ENCODE results near the gene GPNMB. TPM values are rescaled to one million over a fixed set of nuclear protein-coding genes. Genes with fewer than 3 reads are reported as not detected.

Gene GPNMB
- total and polyA plus RNA-seq, 2 of the 13 experiments (the other 11 are each of a cell fraction or from before 2014, with no cell fraction given): 1.1 to 1.6 TPM

DNA sequence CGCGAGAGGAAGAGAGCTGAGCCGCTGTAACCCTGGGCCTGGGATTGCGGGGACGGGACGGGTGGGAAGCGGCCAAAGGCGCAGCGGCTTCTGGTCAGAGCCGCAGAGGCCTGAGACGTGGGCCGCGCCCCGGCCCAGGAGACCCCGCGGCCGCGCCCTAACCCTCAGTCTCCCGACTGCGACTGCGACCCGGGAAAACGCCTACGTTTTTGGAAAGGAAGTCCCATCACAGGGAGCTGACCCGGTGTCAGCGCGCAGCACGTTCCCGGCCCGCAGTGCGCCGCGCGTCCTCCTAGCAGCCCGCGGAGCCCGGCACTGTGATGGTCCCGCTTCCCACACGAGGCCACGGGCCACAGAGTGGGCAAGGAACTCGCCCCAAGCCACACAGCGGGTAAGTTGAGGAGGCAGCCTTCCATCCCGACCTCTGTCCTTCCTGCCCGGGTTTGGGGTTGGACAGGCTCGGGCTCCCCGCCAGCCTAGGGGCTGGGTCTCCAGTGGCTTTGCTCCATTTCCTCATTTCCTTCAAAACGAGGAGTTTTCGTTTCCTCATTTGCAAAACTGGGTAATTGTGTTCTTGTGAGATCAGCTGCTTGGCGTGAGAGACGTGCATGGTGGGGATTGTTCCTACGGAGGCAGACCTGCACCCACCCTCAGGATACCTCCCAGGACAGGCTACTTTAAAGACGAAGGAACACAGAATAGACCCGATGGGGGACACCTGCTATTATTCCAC lies 1.2 kb downstream of the GPNMB start (continued):
- 0 out of 2 replicates have a peak, but pooled peaks have one; percentile 20 for TF ChIP-seq SOX13 (IDR thresholded peaks at IDR 0.05)
- TF ChIP-seq SOX13 (CRISPR knock-in tag; conservative IDR thresholded peaks at IDR 0.05 in 1 of 2, IDR thresholded peaks at IDR 0.05 in 1 of 2): no peak
- no peak for TF ChIP-seq RARA (CRISPR knock-in tag; IDR thresholded peaks at IDR 0.05)
- no peak for TF ChIP-seq ZFY (CRISPR knock-in tag; IDR thresholded peaks at IDR 0.05)
- no peak for TF ChIP-seq NFRKB (IDR thresholded peaks at IDR 0.05)
- TF ChIP-seq ZFP36 (IDR thresholded peaks at IDR 0.05; ENCODE audit: borderline replicate concordance, low read depth, low read length, partially characterized antibody): peak; percentile 12
- TF ChIP-seq ZNF839 (CRISPR knock-in tag; IDR thresholded peaks at IDR 0.05; ENCODE audit: borderline replicate concordance): no peak
- TF ChIP-seq MAFK (conservative IDR thresholded peaks at IDR 0.05 in 1 of 2, IDR thresholded peaks at IDR 0.05 in 1 of 2; ENCODE audit: low read length in 2 of 2): no peak
- no peak for TF ChIP-seq ZSCAN20 (CRISPR knock-in tag; IDR thresholded peaks at IDR 0.05; ENCODE audit: borderline replicate concordance)
- TF ChIP-seq, protein P1, sequence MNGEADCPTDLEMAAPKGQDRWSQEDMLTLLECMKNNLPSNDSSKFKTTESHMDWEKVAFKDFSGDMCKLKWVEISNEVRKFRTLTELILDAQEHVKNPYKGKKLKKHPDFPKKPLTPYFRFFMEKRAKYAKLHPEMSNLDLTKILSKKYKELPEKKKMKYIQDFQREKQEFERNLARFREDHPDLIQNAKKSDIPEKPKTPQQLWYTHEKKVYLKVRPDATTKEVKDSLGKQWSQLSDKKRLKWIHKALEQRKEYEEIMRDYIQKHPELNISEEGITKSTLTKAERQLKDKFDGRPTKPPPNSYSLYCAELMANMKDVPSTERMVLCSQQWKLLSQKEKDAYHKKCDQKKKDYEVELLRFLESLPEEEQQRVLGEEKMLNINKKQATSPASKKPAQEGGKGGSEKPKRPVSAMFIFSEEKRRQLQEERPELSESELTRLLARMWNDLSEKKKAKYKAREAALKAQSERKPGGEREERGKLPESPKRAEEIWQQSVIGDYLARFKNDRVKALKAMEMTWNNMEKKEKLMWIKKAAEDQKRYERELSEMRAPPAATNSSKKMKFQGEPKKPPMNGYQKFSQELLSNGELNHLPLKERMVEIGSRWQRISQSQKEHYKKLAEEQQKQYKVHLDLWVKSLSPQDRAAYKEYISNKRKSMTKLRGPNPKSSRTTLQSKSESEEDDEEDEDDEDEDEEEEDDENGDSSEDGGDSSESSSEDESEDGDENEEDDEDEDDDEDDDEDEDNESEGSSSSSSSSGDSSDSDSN (CRISPR knock-in tag; IDR thresholded peaks at IDR 0.05): 0 out of 2 replicates have a peak, but pooled peaks have one; percentile 39
- peak; percentile 95 for TF ChIP-seq ZNF768 (CRISPR knock-in tag; IDR thresholded peaks at IDR 0.05)
- TF ChIP-seq ZNF256 (CRISPR knock-in tag; conservative IDR thresholded peaks at IDR 0.05): no peak
- peak; percentile 17; the same call in 1 of the 2 replicates for TF ChIP-seq GABPB1 (CRISPR knock-in tag; IDR thresholded peaks at IDR 0.05)
- TF ChIP-seq, protein P2, sequence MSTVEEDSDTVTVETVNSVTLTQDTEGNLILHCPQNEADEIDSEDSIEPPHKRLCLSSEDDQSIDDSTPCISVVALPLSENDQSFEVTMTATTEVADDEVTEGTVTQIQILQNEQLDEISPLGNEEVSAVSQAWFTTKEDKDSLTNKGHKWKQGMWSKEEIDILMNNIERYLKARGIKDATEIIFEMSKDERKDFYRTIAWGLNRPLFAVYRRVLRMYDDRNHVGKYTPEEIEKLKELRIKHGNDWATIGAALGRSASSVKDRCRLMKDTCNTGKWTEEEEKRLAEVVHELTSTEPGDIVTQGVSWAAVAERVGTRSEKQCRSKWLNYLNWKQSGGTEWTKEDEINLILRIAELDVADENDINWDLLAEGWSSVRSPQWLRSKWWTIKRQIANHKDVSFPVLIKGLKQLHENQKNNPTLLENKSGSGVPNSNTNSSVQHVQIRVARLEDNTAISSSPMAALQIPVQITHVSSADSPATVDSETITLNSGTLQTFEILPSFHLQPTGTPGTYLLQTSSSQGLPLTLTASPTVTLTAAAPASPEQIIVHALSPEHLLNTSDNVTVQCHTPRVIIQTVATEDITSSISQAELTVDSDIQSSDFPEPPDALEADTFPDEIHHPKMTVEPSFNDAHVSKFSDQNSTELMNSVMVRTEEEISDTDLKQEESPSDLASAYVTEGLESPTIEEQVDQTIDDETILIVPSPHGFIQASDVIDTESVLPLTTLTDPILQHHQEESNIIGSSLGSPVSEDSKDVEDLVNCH (CRISPR knock-in tag; IDR thresholded peaks at IDR 0.05): no peak
- no peak for TF ChIP-seq ZNF546 (CRISPR knock-in tag; conservative IDR thresholded peaks at IDR 0.05)
- TF ChIP-seq MAFG (CRISPR knock-in tag; IDR thresholded peaks at IDR 0.05): no peak

Data from HepG2 (cell line).